Activated naive CD4-positive, alpha-beta T cell treated with anti-CD3 and anti-CD28 coated beads for 36 hours (primary cell): Measurements from ENCODE around the gene ADAM19. TPM values are rescaled to one million over a fixed set of nuclear protein-coding genes. Genes with fewer than 3 reads are reported as not detected.

Experiments
- CTCF ChIA-PET: fragments of 350-600 bp; sonication (Branson Sonifier 250); formaldehyde crosslinking; loops from one replicate; lab custom pipeline; 2021; ENCODE audit warnings: antibody characterized with exemption; lab: Charles Lee
- DNase-seq: peaks from one replicate; pipeline ENCODE4 v3.0.0-alpha.2; 2020
- H3K27ac Mint-ChIP-seq: one replicate; pipeline ENCODE4 v1.8.0; 2021; ENCODE audit warnings: mild to moderate bottlenecking, mixed read lengths
- H3K27me3 Mint-ChIP-seq: one replicate; pipeline ENCODE4 v1.8.0; 2021; ENCODE audit warnings: low read depth, mixed read lengths
- H3K36me3 Mint-ChIP-seq: one replicate; pipeline ENCODE4 v1.8.0; 2021; ENCODE audit warnings: low read depth, mixed read lengths
- H3K4me1 Mint-ChIP-seq: one replicate; pipeline ENCODE4 v1.8.0; 2021; ENCODE audit warnings: low read depth, mixed read lengths
- H3K4me3 Mint-ChIP-seq: one replicate; pipeline ENCODE4 v1.8.0; 2021; ENCODE audit warnings: mild to moderate bottlenecking, moderate library complexity, mixed read lengths
- H3K9me3 Mint-ChIP-seq: one replicate; pipeline ENCODE4 v1.8.0; 2021; ENCODE audit warnings: mixed read lengths
- intact Hi-C: fragments of 100-400 bp; cut with micrococcal nuclease; formaldehyde crosslinking; loops from one replicate; pipeline ENCODE4 v1.15.1; 2023
- total RNA-seq, 2 experiments: library from RNA; stranded (reverse); gene quantifications; one replicate each; pipeline ENCODE4 v1.2.3, GENCODE V29; 2021

Gene ADAM19
- total RNA-seq, 2 experiments from 2014 or later, result 37.3 to 39.3 TPM

GRCh38 chr5:157505496-157505895 is 70.1 kb downstream of the ADAM19 start:
- intact Hi-C loops, result no loop called here
- H3K27ac Mint-ChIP-seq, result no peak overlapping the region
- no peaks in the 10 kb centered on the region for H3K27me3 Mint-ChIP-seq
- CTCF ChIA-PET, result interaction anchor here (1.2 kb wide), 1 partner anchor 238 kb away, joined by 3 read pairs; the partner anchor contains the start of gene LSM11
- H3K9me3 Mint-ChIP-seq, result no peaks in the 10 kb centered on the region
- peaks cover 2% of the 10 kb centered on the region for H3K4me1 Mint-ChIP-seq
- no peak overlapping the region for H3K4me3 Mint-ChIP-seq
- peaks cover 20% of the 10 kb centered on the region for H3K36me3 Mint-ChIP-seq
- no peak for DNase-seq

GRCh38 chr5:157504053-157504452 is 71.5 kb downstream of the ADAM19 start:
- CTCF ChIA-PET, result no interaction called here
- no peak overlapping the region for H3K4me3 Mint-ChIP-seq
- H3K27me3 Mint-ChIP-seq, result no peaks in the 10 kb centered on the region
- no peak overlapping the region for H3K27ac Mint-ChIP-seq
- H3K4me1 Mint-ChIP-seq, result no peaks in the 10 kb centered on the region
- no peak for DNase-seq
- no peaks in the 10 kb centered on the region for H3K9me3 Mint-ChIP-seq
- H3K36me3 Mint-ChIP-seq, result peaks cover 17% of the 10 kb centered on the region
- intact Hi-C loops, result no loop called here

- Mint-ChIP-seq H3K27me3 (no peaks in the 10 kb centered on the region), H3K4me1 (no peaks in the 10 kb centered on the region), H3K9me3 (no peaks in the 10 kb centered on the region), H3K36me3 (peaks cover 9% of the 10 kb centered on the region), H3K4me3 (no peak overlapping the region), H3K27ac (no peak overlapping the region)
- DNase-seq, result no peak
- CTCF ChIA-PET, result no interaction called here
- intact Hi-C loops, result no loop called here
Observed at GRCh38 chr5:157502143-157502647, 73.4 kb downstream of the ADAM19 start.

- H3K36me3 Mint-ChIP-seq, result peaks cover 5% of the 10 kb centered on the region
Observed at GRCh38 chr5:157497875-157498611, 77.5 kb downstream of the ADAM19 start.

GRCh38 chr5:157496864-157497263 is 78.7 kb downstream of the ADAM19 start:
- CTCF ChIA-PET, result no interaction called here
- H3K36me3 Mint-ChIP-seq, result peaks cover 3% of the 10 kb centered on the region
- no peak overlapping the region for H3K4me3 Mint-ChIP-seq
- H3K27ac Mint-ChIP-seq, result no peak overlapping the region
- H3K4me1 Mint-ChIP-seq, result no peaks in the 10 kb centered on the region
- intact Hi-C loops, result no loop called here
- H3K27me3 Mint-ChIP-seq, result no peaks in the 10 kb centered on the region
- DNase-seq, result no peak
- H3K9me3 Mint-ChIP-seq, result no peaks in the 10 kb centered on the region

More at GRCh38 chr5:157497875-157498611, 77.5 kb downstream of the ADAM19 start:
- no peak for DNase-seq
- Mint-ChIP-seq H3K27ac (no peak overlapping the region), H3K4me1 (no peaks in the 10 kb centered on the region), H3K9me3 (no peaks in the 10 kb centered on the region), H3K27me3 (no peaks in the 10 kb centered on the region), H3K4me3 (no peak overlapping the region)
- intact Hi-C loops, result no loop called here
- CTCF ChIA-PET, result no interaction called here

- no peaks in the 10 kb centered on the region for H3K4me1 Mint-ChIP-seq
- no peaks in the 10 kb centered on the region for H3K27me3 Mint-ChIP-seq
- no peak for DNase-seq
- H3K4me3 Mint-ChIP-seq, result no peak overlapping the region
- H3K27ac Mint-ChIP-seq, result no peak overlapping the region
- H3K36me3 Mint-ChIP-seq, result peaks cover 1% of the 10 kb centered on the region
- intact Hi-C loops, result no loop called here
- CTCF ChIA-PET, result no interaction called here
- H3K9me3 Mint-ChIP-seq, result no peaks in the 10 kb centered on the region
Observed at GRCh38 chr5:157494178-157494832, 81.3 kb downstream of the ADAM19 start.

GRCh38 chr5:157492886-157493285 is 82.7 kb downstream of the ADAM19 start:
- CTCF ChIA-PET, result interaction anchor here (0.8 kb wide), 1 partner anchor 58 kb away, joined by 4 read pairs; no protein-coding TSS in a partner anchor
- no peak for DNase-seq
- Mint-ChIP-seq H3K4me3 (no peak overlapping the region), H3K27ac (no peak overlapping the region), H3K27me3 (no peaks in the 10 kb centered on the region), H3K9me3 (no peaks in the 10 kb centered on the region), H3K36me3 (peaks cover 4% of the 10 kb centered on the region), H3K4me1 (no peaks in the 10 kb centered on the region)
- intact Hi-C loops, result no loop called here

- DNase-seq, result no peak
- peaks cover 8% of the 10 kb centered on the region for H3K36me3 Mint-ChIP-seq
- H3K27ac Mint-ChIP-seq, result no peak overlapping the region
- no peaks in the 10 kb centered on the region for H3K27me3 Mint-ChIP-seq
- no peak overlapping the region for H3K4me3 Mint-ChIP-seq
- no peaks in the 10 kb centered on the region for H3K9me3 Mint-ChIP-seq
- CTCF ChIA-PET, result no interaction called here
- peaks cover 3% of the 10 kb centered on the region for H3K4me1 Mint-ChIP-seq
- intact Hi-C loops, result no loop called here
Observed at GRCh38 chr5:157491471-157491995, 84.0 kb downstream of the ADAM19 start.

GRCh38 chr5:157487358-157487757 is 88.2 kb downstream of the ADAM19 start:
- CTCF ChIA-PET, result no interaction called here
- H3K4me1 Mint-ChIP-seq, result peaks cover 3% of the 10 kb centered on the region
- no peak overlapping the region for H3K27ac Mint-ChIP-seq

GRCh38 chr5:157486861-157487260 is 88.7 kb downstream of the ADAM19 start:
- CTCF ChIA-PET, result interaction anchor here (1.1 kb wide), 1 partner anchor 10 kb away, joined by 5 read pairs; no protein-coding TSS in a partner anchor
- Mint-ChIP-seq H3K4me1 (peaks cover 3% of the 10 kb centered on the region), H3K4me3 (no peak overlapping the region), H3K27me3 (peaks cover 3% of the 10 kb centered on the region), H3K27ac (no peak overlapping the region), H3K36me3 (peaks cover 13% of the 10 kb centered on the region), H3K9me3 (peaks cover 2% of the 10 kb centered on the region)
- no peak for DNase-seq
- intact Hi-C loops, result no loop called here

More at GRCh38 chr5:157487358-157487757, 88.2 kb downstream of the ADAM19 start:
- Mint-ChIP-seq H3K9me3 (peaks cover 2% of the 10 kb centered on the region), H3K27me3 (peaks cover 3% of the 10 kb centered on the region), H3K4me3 (no peak overlapping the region), H3K36me3 (peaks cover 13% of the 10 kb centered on the region)
- intact Hi-C loops, result no loop called here
- no peak for DNase-seq

- Mint-ChIP-seq H3K4me3 (no peak overlapping the region), H3K4me1 (peaks cover 3% of the 10 kb centered on the region), H3K9me3 (peaks cover 2% of the 10 kb centered on the region), H3K27me3 (peaks cover 3% of the 10 kb centered on the region), H3K36me3 (peaks cover 13% of the 10 kb centered on the region), H3K27ac (no peak overlapping the region)
- CTCF ChIA-PET, result interaction anchor here (0.6 to 2.0 kb wide), 5 partner anchors 9 to 257 kb away, joined by 3 to 9 read pairs (median 5); partner anchors contain the start of gene LSM11
- intact Hi-C loops, result no loop called here
- DNase-seq, result no peak
Observed at GRCh38 chr5:157486221-157486681, 89.3 kb downstream of the ADAM19 start.

- peaks cover 3% of the 10 kb centered on the region for H3K4me1 Mint-ChIP-seq
Observed at GRCh38 chr5:157485811-157486210, 89.8 kb downstream of the ADAM19 start.

More at GRCh38 chr5:157485811-157486210, 89.8 kb downstream of the ADAM19 start:
- CTCF ChIA-PET, result interaction anchor here (0.6 to 2.0 kb wide), 6 partner anchors 9 to 258 kb away, joined by 3 to 9 read pairs (median 4); partner anchors contain the start of gene LSM11
- H3K27me3 Mint-ChIP-seq, result peaks cover 3% of the 10 kb centered on the region
- H3K9me3 Mint-ChIP-seq, result peaks cover 2% of the 10 kb centered on the region
- DNase-seq, result no peak
- H3K27ac Mint-ChIP-seq, result no peak overlapping the region
- intact Hi-C loops, result no loop called here
- peaks cover 13% of the 10 kb centered on the region for H3K36me3 Mint-ChIP-seq
- H3K4me3 Mint-ChIP-seq, result no peak overlapping the region
